Stomach (tissue), 4 donors: ENCODE results near the gene WWOX.

ENCODE experiments used
- EP300 ChIP-seq: sonication (generic); formaldehyde crosslinking; IDR thresholded peaks from one replicate; pipeline ENCODE4 v1.6.1; 2017; ENCODE audit warnings: antibody characterized with exemption
- POLR2AphosphoS5 ChIP-seq, 3 donors: sonication (generic); formaldehyde crosslinking; IDR thresholded peaks; one replicate each; pipeline ENCODE4 v1.6.1; 2016; ENCODE audit warnings: antibody characterized with exemption in 3 of 3

DNA sequence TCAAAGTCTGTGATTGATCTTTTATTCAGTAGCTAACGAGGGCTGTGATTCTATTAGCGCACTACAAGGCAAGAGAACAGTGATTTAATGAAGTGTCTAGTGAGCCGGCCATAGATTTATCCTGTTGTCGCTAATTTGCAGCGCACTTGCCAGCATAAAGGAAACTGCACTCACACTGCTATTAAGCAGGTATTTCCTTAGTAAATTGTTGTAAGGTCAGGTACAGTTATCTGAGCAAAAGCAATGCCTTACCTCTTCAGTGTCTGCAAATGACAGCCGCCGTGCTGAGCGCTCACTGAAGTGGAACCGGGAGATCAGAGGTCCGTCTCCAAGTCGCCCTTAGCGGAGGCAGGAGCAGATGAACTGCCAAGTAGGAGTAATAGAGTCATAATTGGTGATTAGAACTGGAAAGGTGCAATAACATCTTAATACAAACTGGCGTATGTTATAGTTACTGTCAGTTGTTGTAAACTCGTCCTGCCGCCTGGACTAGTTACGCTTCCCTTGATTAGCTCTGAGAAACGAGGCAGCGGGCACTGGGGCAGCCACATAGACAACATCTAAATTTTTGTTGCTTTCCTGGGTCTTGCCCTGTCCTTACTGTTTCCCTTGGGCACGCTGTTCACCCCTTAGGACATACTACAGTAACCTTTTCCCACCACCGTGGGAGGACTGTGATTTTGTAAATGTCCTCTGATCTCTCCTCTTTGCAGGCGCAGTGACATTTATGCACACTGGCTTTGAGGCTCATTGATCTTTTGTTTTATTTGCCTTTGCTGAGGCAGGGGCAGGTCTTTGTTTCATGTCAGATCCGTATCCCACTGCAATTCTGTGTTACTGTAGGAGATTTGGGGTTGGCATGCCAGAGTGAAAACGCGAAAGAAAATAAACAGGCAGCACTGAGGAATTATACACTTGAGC, 363.1 kb downstream of the WWOX start:
- no peak for TF ChIP-seq POLR2AphosphoS5 (IDR thresholded peaks at IDR 0.05)
- no peak for TF ChIP-seq EP300
